ENCODE results near the gene PES1. TPM values are rescaled to one million over a fixed set of nuclear protein-coding genes. Genes with fewer than 3 reads are reported as not detected.
"Not testable (repeated sequence)": the region's sequence is repeated elsewhere in the genome, so short reads cannot be mapped to it uniquely, and the experiment has no call there.

Gene PES1
- total RNA-seq, 1 donor from 2014 or later: 47.0 TPM

DNA sequence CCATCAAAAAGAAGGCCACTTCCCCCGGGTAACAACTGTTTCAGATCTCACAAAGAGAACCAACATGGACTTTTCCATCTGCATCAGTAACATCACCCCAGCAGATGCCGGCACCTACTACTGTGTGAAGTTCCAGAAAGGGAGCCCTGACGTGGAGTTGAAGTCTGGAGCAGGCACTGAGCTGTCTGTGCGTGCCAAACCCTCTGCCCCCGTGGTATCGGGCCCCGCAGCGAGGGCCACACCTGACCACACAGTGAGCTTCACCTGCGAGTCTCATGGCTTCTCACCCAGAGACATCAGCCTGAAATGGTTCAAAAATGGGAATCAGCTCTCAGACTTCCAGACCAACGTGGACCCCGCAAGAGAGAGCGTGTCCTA is 48.9 kb downstream of the PES1 start:
- intact Hi-C loops (cut with DNase I): no loop called here
- DNase-seq: no peak
- ATAC-seq: no peak
- Histone ChIP-seq H3K4me1 (peaks cover 5% of the 10 kb centered on the region), H3K9me3 (no peaks in the 10 kb centered on the region), H3K27me3 (ENCODE audit: low read depth) (peaks cover 18% of the 10 kb centered on the region), H3K27ac (peak overlapping the region; percentile 65), H3K4me3 (peak overlapping the region; percentile 51), H3K36me3 (no peaks in the 10 kb centered on the region)
- TF ChIP-seq, protein P1, sequence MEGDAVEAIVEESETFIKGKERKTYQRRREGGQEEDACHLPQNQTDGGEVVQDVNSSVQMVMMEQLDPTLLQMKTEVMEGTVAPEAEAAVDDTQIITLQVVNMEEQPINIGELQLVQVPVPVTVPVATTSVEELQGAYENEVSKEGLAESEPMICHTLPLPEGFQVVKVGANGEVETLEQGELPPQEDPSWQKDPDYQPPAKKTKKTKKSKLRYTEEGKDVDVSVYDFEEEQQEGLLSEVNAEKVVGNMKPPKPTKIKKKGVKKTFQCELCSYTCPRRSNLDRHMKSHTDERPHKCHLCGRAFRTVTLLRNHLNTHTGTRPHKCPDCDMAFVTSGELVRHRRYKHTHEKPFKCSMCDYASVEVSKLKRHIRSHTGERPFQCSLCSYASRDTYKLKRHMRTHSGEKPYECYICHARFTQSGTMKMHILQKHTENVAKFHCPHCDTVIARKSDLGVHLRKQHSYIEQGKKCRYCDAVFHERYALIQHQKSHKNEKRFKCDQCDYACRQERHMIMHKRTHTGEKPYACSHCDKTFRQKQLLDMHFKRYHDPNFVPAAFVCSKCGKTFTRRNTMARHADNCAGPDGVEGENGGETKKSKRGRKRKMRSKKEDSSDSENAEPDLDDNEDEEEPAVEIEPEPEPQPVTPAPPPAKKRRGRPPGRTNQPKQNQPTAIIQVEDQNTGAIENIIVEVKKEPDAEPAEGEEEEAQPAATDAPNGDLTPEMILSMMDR (IDR thresholded peaks at IDR 0.05): no peak

DNA sequence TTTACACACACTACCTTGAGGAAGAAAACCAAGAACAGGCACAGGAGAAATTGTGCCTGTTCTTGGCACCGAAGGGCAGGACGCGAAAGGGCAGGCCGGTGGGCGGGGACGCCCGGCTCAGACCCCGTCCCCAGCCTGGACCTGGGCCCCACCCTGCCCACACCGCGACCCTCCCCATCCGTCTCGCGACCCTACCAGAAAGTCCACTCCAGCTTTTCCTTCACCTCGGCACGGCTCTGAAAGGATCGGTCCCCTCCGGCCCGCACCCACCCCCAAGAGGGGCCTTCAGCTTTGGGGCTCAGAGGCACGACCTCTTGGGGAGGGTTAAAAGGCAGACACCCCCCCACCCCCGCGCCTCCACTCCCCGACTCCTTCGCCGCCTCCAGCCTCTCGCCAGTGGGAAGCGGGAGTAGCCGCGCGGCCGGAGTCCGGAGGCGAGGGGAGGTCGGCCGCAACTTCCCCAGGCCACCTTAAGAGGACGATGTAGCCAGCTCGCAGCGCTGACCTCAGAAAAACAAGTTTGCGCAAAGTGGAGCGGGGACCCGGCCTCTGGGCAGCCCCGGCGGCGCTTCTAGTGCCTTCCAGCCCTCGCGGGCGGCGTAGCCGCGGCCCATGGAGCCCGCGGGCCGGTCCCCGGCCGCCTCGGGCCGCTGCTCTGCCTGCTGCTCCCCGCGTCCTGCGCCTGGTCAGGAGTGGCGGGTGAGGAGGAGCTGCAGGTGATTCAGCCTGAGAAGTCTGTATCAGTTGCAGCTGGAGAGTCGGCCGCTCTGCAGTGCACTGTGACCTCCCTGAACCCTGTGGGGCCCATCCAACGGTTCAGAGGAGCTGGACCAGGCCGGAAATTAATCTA is 49.5 kb downstream of the PES1 start:
- ATAC-seq: peak; percentile 78
- peaks cover 5% of the 10 kb centered on the region for H3K4me1 ChIP-seq
- TF ChIP-seq, protein P1 (IDR thresholded peaks at IDR 0.05): no peak
- H3K27me3 ChIP-seq (ENCODE audit: low read depth): peaks cover 18% of the 10 kb centered on the region
- no peaks in the 10 kb centered on the region for H3K36me3 ChIP-seq
- DNase-seq: peak; percentile 57
- H3K27ac ChIP-seq: peak overlapping the region; percentile 65
- peak overlapping the region; percentile 51 for H3K4me3 ChIP-seq
- H3K9me3 ChIP-seq: no peaks in the 10 kb centered on the region
- intact Hi-C loops (cut with DNase I): no loop called here

DNA sequence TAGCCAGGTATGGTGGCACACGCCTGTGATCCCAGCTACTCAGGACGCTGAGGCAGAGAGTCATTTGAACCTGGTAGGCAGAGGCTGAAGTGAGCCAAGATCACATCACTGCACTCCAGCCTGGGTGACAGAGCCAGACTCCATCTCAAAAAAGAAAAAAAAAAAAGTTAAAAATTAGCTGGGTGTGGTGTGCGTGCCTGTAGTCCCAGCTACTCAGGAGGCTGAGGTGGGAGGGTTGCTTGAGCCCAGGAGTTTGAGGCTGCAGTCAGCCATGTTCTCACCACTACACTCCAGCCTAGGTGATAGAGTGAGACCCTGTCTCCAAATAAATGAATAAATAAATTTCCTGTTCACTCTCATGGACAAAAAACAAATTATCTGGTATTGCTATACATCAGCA is 50.2 kb downstream of the PES1 start:
- intact Hi-C loops (cut with DNase I); H3K9me3 ChIP-seq; DNase-seq; H3K36me3 ChIP-seq; H3K4me1 ChIP-seq: not testable (repeated sequence)
- Histone ChIP-seq H3K27ac (peak overlapping the region; percentile 65), H3K27me3 (ENCODE audit: low read depth) (peaks cover 18% of the 10 kb centered on the region), H3K4me3 (peak overlapping the region; percentile 51)
- peak; percentile 38 to 42 for ATAC-seq

DNA sequence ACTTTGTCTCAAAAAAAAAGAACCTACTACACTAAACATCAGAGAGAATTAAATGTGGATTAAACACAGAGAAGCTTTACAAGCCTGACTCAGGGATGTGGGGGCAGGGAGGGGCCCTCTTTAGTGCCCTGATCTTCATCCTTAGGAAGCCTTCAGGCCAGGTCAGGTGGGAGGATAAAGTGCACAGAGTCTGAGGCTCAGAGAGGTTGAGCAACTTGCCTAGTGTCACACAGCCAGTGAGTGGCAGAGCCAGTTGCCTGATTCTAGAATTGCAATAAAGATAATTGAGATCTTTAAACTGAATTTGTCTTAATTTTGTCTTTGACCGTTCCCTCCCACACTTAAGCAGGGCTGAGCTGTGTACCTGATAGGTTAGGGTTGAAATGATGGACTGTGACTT is 52.3 kb downstream of the PES1 start:
- Histone ChIP-seq H3K27me3 (ENCODE audit: low read depth) (peaks cover 18% of the 10 kb centered on the region), H3K4me3 (no peak overlapping the region), H3K9me3 (no peaks in the 10 kb centered on the region), H3K36me3 (no peaks in the 10 kb centered on the region), H3K4me1 (peaks cover 5% of the 10 kb centered on the region), H3K27ac (no peak overlapping the region)
- intact Hi-C loops (cut with DNase I): no loop called here
- no peak for DNase-seq
- no peak for ATAC-seq
- TF ChIP-seq, protein P1 (IDR thresholded peaks at IDR 0.05): no peak

DNA sequence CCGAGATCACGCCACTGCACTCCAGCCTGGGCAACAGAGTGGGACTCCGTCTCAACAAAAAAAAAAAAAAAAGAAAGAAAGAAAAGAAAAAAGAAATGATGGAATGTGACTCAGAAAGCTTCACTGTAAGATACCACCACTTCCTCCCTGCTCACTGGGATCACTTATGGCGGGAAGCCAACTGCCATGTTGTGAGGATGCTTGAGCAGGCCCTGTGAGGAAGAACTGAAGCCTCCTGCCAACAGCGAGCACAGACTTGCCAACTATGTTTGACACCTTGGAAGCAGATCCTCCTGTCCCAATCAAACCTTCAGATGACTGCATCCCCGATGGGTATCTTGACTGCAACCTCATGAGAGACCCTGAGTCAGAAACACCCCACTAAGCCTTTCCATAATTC is 53.4 kb downstream of the PES1 start:
- ATAC-seq (no peak), DNase-seq (no peak)
- peaks cover 5% of the 10 kb centered on the region for H3K4me1 ChIP-seq
- no peaks in the 10 kb centered on the region for H3K9me3 ChIP-seq
- intact Hi-C loops (cut with DNase I): no loop called here
- no peaks in the 10 kb centered on the region for H3K36me3 ChIP-seq
- peaks cover 18% of the 10 kb centered on the region for H3K27me3 ChIP-seq (ENCODE audit: low read depth)
- no peak overlapping the region for H3K27ac ChIP-seq
- H3K4me3 ChIP-seq: no peak overlapping the region
- TF ChIP-seq, protein P1 (IDR thresholded peaks at IDR 0.05): no peak

DNA sequence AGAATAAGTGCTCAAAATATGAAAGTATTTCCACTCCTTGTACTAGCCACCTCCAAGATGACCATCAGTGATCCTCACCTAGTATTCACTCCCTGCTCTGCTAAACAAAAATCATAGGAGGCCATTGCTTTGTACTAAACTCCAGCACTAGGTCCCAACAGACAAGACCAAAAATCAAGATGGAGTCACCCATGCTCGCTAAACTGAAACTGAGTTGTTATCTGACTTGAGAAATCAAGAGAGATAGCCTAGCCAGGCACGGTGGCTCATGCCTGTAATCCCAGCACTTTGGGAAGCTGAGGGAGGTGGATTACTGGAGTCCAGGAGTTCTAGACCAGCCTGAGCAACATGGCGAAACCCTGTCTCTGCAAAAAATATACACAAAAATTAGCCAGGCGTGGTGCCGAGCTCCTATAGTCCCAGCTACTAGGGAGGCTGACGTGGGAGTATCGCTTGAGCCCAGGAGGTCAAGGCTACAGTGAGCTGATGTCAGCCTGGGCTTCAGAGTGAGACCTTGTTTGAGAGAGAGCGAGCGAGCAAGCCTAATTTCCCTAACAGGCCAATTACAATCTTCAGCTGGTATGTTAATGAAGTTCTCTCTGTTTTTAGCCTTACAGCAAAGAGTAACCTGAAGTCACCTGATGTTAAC is 54.5 kb downstream of the PES1 start:
- DNase-seq (no peak), ATAC-seq (no peak)
- TF ChIP-seq, protein P1 (IDR thresholded peaks at IDR 0.05): no peak
- H3K27me3 ChIP-seq (ENCODE audit: low read depth): peaks cover 8% of the 10 kb centered on the region
- intact Hi-C loops (cut with DNase I): no loop called here
- H3K9me3 ChIP-seq: no peaks in the 10 kb centered on the region
- H3K27ac ChIP-seq: no peak overlapping the region
- no peaks in the 10 kb centered on the region for H3K36me3 ChIP-seq
- H3K4me1 ChIP-seq: no peaks in the 10 kb centered on the region
- no peak overlapping the region for H3K4me3 ChIP-seq

Measured in lower lobe of right lung (tissue), 2 donors.